ENCODE data around the gene SPSB4.

SPSB4 gene

DNA sequence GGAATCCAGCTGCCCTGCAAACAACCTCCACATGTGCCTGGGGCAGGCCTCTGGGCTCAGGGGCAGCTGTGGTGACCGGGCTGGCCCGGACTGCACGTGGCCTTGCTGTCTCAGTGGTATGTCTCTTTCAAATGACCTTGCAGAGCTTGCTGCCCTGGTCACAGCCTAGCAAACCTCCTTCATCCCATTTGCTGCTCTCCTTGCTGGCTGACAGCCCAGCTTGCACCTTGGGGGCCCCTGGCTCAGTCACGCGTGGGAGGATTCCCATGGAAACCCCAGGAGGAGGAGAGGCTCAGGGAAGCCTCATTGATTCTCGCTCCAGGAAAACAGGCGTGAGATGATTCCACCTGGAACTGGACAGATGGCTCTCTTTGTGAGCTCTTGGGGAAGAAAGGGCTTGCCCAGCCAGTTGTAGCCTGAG is 5.6 kb downstream of the SPSB4 start:
- H3K4me1 ChIP-seq, result peaks cover 38% of the 10 kb centered on the region
- peak overlapping the region; percentile 30 for H3K4me2 ChIP-seq (ENCODE audit: low read length)
- peaks cover 38% of the 10 kb centered on the region for H3K79me2 ChIP-seq
- TF ChIP-seq, protein P1, sequence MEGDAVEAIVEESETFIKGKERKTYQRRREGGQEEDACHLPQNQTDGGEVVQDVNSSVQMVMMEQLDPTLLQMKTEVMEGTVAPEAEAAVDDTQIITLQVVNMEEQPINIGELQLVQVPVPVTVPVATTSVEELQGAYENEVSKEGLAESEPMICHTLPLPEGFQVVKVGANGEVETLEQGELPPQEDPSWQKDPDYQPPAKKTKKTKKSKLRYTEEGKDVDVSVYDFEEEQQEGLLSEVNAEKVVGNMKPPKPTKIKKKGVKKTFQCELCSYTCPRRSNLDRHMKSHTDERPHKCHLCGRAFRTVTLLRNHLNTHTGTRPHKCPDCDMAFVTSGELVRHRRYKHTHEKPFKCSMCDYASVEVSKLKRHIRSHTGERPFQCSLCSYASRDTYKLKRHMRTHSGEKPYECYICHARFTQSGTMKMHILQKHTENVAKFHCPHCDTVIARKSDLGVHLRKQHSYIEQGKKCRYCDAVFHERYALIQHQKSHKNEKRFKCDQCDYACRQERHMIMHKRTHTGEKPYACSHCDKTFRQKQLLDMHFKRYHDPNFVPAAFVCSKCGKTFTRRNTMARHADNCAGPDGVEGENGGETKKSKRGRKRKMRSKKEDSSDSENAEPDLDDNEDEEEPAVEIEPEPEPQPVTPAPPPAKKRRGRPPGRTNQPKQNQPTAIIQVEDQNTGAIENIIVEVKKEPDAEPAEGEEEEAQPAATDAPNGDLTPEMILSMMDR (IDR thresholded peaks at IDR 0.05), result no peak
- peak overlapping the region; percentile 66 for H2AFZ ChIP-seq
- H3K27me3 ChIP-seq (ENCODE audit: control insufficient read depth, insufficient read depth, low read length), result no peaks in the 10 kb centered on the region
- H3K9ac ChIP-seq, result no peak overlapping the region
- H3K27ac ChIP-seq, result peak overlapping the region; percentile 87
- no peak overlapping the region for H3K4me3 ChIP-seq (ENCODE audit: low read depth, low read length)
- H3K36me3 ChIP-seq (ENCODE audit: control insufficient read depth, insufficient read depth, low read length), result no peaks in the 10 kb centered on the region
- H3K9me3 ChIP-seq (ENCODE audit: control insufficient read depth, low read length), result no peaks in the 10 kb centered on the region

DNA sequence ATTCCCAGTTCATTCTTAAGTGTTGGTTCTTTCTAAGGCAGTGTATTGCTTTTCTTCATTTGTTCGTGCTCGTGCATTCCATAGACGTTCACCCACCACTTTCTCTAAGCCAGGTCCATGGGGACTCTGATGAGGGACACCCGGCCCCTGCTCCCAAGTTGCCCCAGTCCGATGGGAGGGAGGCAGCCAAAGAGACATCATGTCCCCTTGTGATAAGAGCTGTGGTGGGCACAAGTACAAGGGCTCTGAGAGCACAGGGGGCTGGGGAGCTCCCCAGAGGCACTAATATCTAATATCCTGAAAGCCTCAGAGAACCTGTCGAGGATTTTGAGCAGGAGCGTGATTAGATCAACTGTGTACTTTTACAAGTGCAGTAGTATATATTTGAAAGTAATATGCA is 6.3 kb downstream of the SPSB4 start:
- Histone ChIP-seq H3K9ac (no peak overlapping the region), H3K4me2 (ENCODE audit: low read length) (no peak overlapping the region), H3K4me1 (peaks cover 38% of the 10 kb centered on the region), H3K27ac (peak overlapping the region; percentile 87), H3K36me3 (ENCODE audit: control insufficient read depth, insufficient read depth, low read length) (no peaks in the 10 kb centered on the region), H2AFZ (peak overlapping the region; percentile 10), H3K27me3 (ENCODE audit: control insufficient read depth, insufficient read depth, low read length) (no peaks in the 10 kb centered on the region), H3K9me3 (ENCODE audit: control insufficient read depth, low read length) (no peaks in the 10 kb centered on the region), H3K79me2 (peaks cover 38% of the 10 kb centered on the region), H3K4me3 (ENCODE audit: low read depth, low read length) (no peak overlapping the region)
- TF ChIP-seq, protein P1 (IDR thresholded peaks at IDR 0.05), result no peak

DNA sequence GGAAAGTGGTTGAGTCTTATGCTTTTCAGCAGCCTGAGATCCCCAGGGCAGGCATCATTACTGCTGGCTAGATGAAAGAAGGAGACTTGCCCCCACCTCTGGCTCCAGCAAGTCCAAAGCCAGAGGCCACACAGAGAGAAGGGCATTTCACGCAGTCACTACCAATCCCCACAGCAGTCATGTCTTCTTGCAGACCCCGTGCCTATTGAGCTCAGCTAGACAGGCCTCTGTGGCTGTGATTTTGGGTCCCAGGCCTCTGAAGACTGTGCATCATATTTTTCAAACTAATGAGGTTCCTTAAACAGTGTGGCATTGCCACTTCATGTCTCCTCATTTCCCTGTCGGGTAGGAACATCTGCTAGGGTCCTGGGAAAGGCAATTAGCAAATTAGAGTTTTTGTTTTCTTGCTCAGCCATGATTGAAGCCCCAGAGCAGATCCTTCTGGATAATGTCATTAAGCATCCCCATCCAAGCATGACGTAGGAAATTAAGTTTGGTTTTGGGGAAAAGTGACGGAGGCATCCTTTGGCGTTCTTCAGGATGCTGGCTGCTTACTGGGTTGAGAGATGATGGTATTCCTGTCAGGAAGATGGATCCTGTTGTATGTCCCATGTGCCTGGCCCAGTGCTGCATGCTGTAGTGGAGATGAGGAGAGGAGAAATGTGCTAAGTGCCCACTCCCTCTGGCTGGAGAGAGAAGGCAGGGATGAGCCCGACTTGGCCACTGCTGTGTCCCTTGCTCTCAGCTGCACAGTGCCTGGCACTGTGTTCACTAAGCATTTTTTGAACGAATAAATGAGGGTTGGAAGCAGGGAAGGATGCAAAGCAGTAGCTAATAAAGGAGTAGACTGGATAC is 7.0 kb downstream of the SPSB4 start:
- Histone ChIP-seq H3K9ac (no peak overlapping the region), H3K4me3 (ENCODE audit: low read depth, low read length) (no peak overlapping the region), H3K4me1 (peaks cover 38% of the 10 kb centered on the region), H3K36me3 (ENCODE audit: control insufficient read depth, insufficient read depth, low read length) (no peaks in the 10 kb centered on the region), H2AFZ (no peak overlapping the region), H3K27me3 (ENCODE audit: control insufficient read depth, insufficient read depth, low read length) (no peaks in the 10 kb centered on the region), H3K27ac (peak overlapping the region; percentile 87), H3K9me3 (ENCODE audit: control insufficient read depth, low read length) (no peaks in the 10 kb centered on the region), H3K79me2 (peaks cover 34% of the 10 kb centered on the region), H3K4me2 (ENCODE audit: low read length) (no peak overlapping the region)
- TF ChIP-seq, protein P1 (IDR thresholded peaks at IDR 0.05), result no peak

DNA sequence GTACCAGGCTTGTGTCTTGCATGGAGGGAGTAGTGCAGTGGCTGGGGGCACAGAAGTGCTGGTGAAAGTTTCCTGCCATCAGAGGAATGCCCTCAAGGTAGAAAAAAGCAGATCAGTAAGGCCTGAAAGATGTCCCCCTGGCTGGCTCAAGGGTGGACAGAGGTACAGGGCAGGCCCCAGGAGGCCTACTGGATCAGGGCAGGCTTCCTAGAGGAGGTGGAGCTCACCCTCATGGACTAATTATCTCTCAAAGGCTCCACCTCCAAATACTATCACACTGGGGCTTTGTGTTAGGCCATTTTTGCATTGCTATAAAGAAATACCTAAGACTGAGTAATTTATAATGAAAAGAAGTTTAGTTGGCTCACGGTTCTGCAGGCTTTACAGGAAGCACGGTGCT is 7.8 kb downstream of the SPSB4 start:
- TF ChIP-seq, protein P1 (IDR thresholded peaks at IDR 0.05), result no peak
- Histone ChIP-seq H3K9ac (no peak overlapping the region), H3K27me3 (ENCODE audit: control insufficient read depth, insufficient read depth, low read length) (no peaks in the 10 kb centered on the region), H3K4me1 (peaks cover 38% of the 10 kb centered on the region), H3K4me3 (ENCODE audit: low read depth, low read length) (no peak overlapping the region), H3K79me2 (peaks cover 34% of the 10 kb centered on the region), H3K27ac (no peak overlapping the region), H3K9me3 (ENCODE audit: control insufficient read depth, low read length) (no peaks in the 10 kb centered on the region), H2AFZ (no peak overlapping the region), H3K36me3 (ENCODE audit: control insufficient read depth, insufficient read depth, low read length) (no peaks in the 10 kb centered on the region), H3K4me2 (ENCODE audit: low read length) (no peak overlapping the region)

DNA sequence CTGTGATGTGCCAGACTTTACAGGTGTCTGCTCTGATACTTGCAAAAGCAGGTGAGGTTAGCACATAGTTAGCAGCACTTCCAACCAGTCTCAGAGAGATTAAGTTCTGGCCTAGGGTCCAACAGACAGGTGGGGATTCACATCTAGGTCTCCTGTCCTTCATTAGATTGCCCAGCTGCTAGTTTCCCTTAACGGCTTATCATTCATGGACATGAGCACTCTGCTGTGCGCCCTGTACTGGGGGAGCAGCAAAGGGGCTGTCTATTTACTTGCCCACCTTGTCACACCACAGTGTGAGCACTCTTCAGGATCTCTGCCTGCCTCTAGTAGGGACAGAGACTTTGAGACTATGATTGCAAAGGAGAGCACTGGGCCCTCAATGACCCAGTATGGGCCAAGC is 8.7 kb downstream of the SPSB4 start:
- Histone ChIP-seq H3K79me2 (peaks cover 38% of the 10 kb centered on the region), H3K36me3 (ENCODE audit: control insufficient read depth, insufficient read depth, low read length) (no peaks in the 10 kb centered on the region), H3K9me3 (ENCODE audit: control insufficient read depth, low read length) (no peaks in the 10 kb centered on the region), H3K4me2 (ENCODE audit: low read length) (no peak overlapping the region), H3K27me3 (ENCODE audit: control insufficient read depth, insufficient read depth, low read length) (no peaks in the 10 kb centered on the region), H3K4me3 (ENCODE audit: low read depth, low read length) (no peak overlapping the region), H2AFZ (no peak overlapping the region), H3K9ac (no peak overlapping the region), H3K4me1 (peaks cover 38% of the 10 kb centered on the region), H3K27ac (no peak overlapping the region)
- TF ChIP-seq, protein P1 (IDR thresholded peaks at IDR 0.05), result no peak

All from parathyroid adenoma (tissue), 2 donors.